Left lung (tissue), 10 donors: ENCODE results near the gene JOSD1. TPM values are rescaled to one million over a fixed set of nuclear protein-coding genes. Genes with fewer than 3 reads are reported as not detected.
A peak's percentile ranks its signal among the peaks of the same experiment; 100 is the strongest.

Source experiments
- ATAC-seq: fragments of 200-7000 bp; cut with Tn5 transposase; one replicate; pipeline ENCODE4 v1.9.1; 2020; ENCODE audit warnings: moderate library complexity
- DNase-seq, 4 donors: peaks; one replicate each; pipeline ENCODE4 v3.0.0-alpha.2; 2013 to 2020
- H3K27ac ChIP-seq, 2 donors: fragments of 200-600 bp; sonication (generic) in 1 of 2; one replicate each; pipeline versions ENCODE4 v1.5.0 to v1.8.0; 2020 to 2021
- H3K27me3 ChIP-seq, 2 donors: fragments of 200-600 bp; sonication (generic) in 1 of 2; one replicate each; pipeline versions ENCODE4 v1.5.0 to v1.8.0; 2020 to 2021
- H3K36me3 ChIP-seq, 2 donors: fragments of 200-600 bp; sonication (generic) in 1 of 2; one replicate each; pipeline versions ENCODE4 v1.5.0 to v1.8.0; 2020 to 2021
- H3K4me1 ChIP-seq, 2 donors: fragments of 200-600 bp; one replicate each; pipeline ENCODE4 v1.8.0; 2021
- H3K4me3 ChIP-seq, 2 donors: fragments of 200-600 bp; sonication (generic) in 1 of 2; one replicate each; pipeline versions ENCODE4 v1.5.0 to v1.8.0; 2020 to 2021; ENCODE audit warnings: mild to moderate bottlenecking in 1 of 2
- H3K9me3 ChIP-seq, 2 donors: fragments of 200-600 bp; sonication (generic) in 1 of 2; one replicate each; pipeline versions ENCODE4 v1.5.0 to v1.8.0; 2020 to 2021
- intact Hi-C, 2 donors: fragments of 100-400 bp; cut with DNase I; formaldehyde crosslinking; loops; one replicate each; pipeline versions ENCODE4 v1.11.2 to v1.14.2; 2022
- polyA plus RNA-seq, 6 donors: library from polyadenylated mRNA; unstranded; fragments of 120-200 nt; gene quantifications; one replicate each; pipeline ENCODE4 v1.2.1, GENCODE V29; 2013; ENCODE audit not compliant: insufficient read length in 6 of 6
- total RNA-seq, 2 donors: library from RNA; stranded (reverse); fragmentation: NEBNext Ultra II Directional; extraction: Animal tissue kit (Norgen Biotek cat#: 25700); gene quantifications; one replicate each; pipeline ENCODE4 v1.2.1, GENCODE V29; 2021
- TF ChIP-seq, protein P1 (sequence below), 2 donors: fragments of 200-600 bp; sonication (generic) in 1 of 2; IDR thresholded peaks; one replicate each; pipeline versions ENCODE4 v1.5.0 to v1.8.0; 2021; ENCODE audit warnings: antibody characterized with exemption in 2 of 2
- donor health status: DM: no; HTN: yes; CAD: no.
- donor health status: DM: no; HTN: no; CAD: no.

Gene JOSD1
- total and polyA plus RNA-seq, 8 donors: 46.2 to 57.3 (median 50.4) TPM

DNA sequence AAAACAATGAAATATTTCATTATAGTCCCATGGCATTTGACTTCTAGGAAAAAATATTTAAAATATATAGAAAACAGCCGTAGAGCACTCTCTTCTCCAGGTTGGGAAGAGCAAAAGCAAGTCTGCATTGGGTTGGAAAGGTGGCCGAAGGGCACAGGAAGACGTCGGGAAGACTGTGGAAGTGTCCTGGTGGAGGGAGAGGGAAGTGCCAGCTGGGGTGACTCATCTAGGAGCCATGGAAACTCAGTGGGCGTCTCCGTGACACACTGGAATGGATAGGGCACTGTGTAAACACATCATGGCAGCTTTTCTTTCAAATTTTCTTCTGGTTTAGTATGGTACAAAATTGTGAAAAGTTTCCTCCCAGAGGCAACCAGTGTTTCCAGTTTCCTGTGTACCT, 17.7 kb upstream of the JOSD1 start:
- ATAC-seq (peak; percentile 96), DNase-seq (peak in 1 of 4 donors; percentile 74)
- intact Hi-C loops: no loop called here
- peak overlapping the region; percentile 44 to 60 for H3K27ac ChIP-seq
- H3K4me1 ChIP-seq: peaks cover 12 to 39% of the 10 kb centered on the region in 2 donors
- peaks cover 0 to 76% of the 10 kb centered on the region in 2 donors for H3K36me3 ChIP-seq
- no peaks in the 10 kb centered on the region for H3K27me3 ChIP-seq
- no peak overlapping the region for H3K4me3 ChIP-seq
- no peaks in the 10 kb centered on the region for H3K9me3 ChIP-seq
- TF ChIP-seq, protein P1, sequence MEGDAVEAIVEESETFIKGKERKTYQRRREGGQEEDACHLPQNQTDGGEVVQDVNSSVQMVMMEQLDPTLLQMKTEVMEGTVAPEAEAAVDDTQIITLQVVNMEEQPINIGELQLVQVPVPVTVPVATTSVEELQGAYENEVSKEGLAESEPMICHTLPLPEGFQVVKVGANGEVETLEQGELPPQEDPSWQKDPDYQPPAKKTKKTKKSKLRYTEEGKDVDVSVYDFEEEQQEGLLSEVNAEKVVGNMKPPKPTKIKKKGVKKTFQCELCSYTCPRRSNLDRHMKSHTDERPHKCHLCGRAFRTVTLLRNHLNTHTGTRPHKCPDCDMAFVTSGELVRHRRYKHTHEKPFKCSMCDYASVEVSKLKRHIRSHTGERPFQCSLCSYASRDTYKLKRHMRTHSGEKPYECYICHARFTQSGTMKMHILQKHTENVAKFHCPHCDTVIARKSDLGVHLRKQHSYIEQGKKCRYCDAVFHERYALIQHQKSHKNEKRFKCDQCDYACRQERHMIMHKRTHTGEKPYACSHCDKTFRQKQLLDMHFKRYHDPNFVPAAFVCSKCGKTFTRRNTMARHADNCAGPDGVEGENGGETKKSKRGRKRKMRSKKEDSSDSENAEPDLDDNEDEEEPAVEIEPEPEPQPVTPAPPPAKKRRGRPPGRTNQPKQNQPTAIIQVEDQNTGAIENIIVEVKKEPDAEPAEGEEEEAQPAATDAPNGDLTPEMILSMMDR (IDR thresholded peaks at IDR 0.05): peak; percentile 58 to 79

DNA sequence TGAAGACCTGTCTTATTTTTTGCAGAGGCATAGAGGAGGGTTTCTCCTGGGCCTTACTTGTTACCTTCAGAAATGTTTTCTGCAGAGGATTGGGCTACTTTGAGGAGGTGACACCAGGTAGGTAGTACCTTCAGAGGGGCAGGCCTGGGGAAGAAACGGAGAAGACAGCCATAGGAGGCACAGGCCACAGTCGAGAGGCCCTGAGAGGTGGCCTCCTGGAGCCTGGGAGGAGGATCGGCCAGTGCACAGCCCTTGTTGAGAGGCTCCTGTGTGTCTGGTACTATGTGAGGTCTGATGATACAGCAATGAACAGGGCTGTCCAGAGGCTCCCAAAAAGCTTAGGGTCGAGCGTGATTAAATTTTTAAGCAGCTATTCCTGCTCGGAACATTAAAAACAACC, 16.5 kb upstream of the JOSD1 start:
- TF ChIP-seq, protein P1 (IDR thresholded peaks at IDR 0.05): no peak
- peaks cover 12 to 51% of the 10 kb centered on the region in 2 donors for H3K4me1 ChIP-seq
- no peak overlapping the region for H3K4me3 ChIP-seq
- H3K36me3 ChIP-seq: peaks cover 0 to 65% of the 10 kb centered on the region in 2 donors
- no peak overlapping the region for H3K27ac ChIP-seq
- intact Hi-C loops: no loop called here
- H3K27me3 ChIP-seq: no peaks in the 10 kb centered on the region
- ATAC-seq: no peak
- no peaks in the 10 kb centered on the region for H3K9me3 ChIP-seq
- no peak for DNase-seq

DNA sequence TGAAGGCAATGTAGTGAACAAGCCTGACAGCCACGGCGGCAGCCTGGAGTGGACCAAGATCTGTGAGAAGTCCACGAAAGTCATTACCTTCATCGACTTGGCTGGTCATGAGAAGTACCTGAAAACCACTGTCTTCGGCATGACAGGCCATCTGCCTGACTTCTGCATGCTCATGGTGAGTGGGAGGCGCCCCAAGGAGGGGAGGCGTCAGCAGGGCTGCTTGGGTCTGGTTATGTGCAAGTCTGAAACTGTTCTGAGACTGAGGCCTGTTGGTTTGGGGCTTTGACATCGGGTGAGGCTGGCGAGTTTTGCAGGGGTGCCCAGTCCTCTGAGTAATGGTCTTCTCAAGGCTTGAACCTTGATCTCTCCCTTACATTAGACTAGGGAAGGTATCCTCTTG, 16.1 kb upstream of the JOSD1 start:
- Histone ChIP-seq H3K4me1 (peaks cover 12 to 55% of the 10 kb centered on the region in 2 donors), H3K36me3 (peaks cover 0 to 60% of the 10 kb centered on the region in 2 donors)

DNA sequence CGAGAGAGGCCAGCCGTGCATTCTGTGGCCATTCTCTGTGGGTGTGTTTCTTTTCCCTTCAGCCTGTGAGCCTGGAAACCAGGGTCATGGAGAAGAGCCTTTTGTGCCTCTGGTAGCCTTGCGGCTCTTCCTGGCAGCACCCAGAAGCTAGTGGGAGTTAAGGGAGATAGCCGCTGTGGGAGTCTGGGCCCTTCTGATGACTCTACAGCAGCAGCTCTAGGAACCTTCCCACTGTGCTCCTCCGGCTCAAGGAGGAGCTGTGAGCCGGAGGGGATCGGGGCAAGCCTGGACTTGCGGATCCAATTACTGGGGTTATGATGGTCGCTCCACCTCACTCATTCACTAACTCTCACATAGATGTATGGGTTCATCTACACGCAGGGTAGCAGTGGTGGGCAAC, 15.5 kb upstream of the JOSD1 start:
- Histone ChIP-seq H3K27me3 (no peaks in the 10 kb centered on the region), H3K36me3 (peaks cover 0 to 55% of the 10 kb centered on the region in 2 donors), H3K4me3 (no peak overlapping the region), H3K9me3 (no peaks in the 10 kb centered on the region), H3K27ac (no peak overlapping the region), H3K4me1 (peaks cover 12 to 59% of the 10 kb centered on the region in 2 donors)
- no peak for DNase-seq
- intact Hi-C loops: no loop called here
- TF ChIP-seq, protein P1 (IDR thresholded peaks at IDR 0.05): no peak
- no peak for ATAC-seq

More for the DNA sequence above, 16.1 kb upstream of the JOSD1 start:
- TF ChIP-seq, protein P1 (IDR thresholded peaks at IDR 0.05): no peak
- no peaks in the 10 kb centered on the region for H3K9me3 ChIP-seq
- DNase-seq: peak in 1 of 4 donors; percentile 43
- intact Hi-C loops: no loop called here
- ATAC-seq: no peak
- H3K4me3 ChIP-seq: no peak overlapping the region
- H3K27me3 ChIP-seq: no peaks in the 10 kb centered on the region
- no peak overlapping the region for H3K27ac ChIP-seq

DNA sequence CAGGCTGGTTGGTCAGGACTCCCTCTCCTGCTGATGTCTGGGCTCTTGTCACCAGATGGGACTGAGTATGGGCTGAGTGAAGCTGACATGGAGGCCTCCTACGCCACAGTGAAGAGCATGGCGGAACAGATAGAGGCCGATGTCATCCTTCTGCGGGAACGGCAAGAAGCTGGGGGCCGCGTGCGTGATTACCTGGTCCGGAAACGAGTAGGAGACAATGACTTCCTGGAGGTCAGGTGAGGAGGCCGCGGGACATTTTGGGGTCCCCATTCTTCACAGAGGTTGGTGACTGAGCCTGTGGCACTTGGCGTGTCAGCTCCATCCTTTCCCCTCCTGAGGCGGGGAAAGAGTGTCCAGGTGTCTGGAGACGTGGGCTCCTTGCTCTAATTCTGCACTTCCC, 15.1 kb upstream of the JOSD1 start:
- no peaks in the 10 kb centered on the region for H3K9me3 ChIP-seq
- ATAC-seq (no peak), DNase-seq (peak in 1 of 4 donors; percentile 39)
- peaks cover 0 to 51% of the 10 kb centered on the region in 2 donors for H3K36me3 ChIP-seq
- intact Hi-C loops: no loop called here
- no peak overlapping the region for H3K4me3 ChIP-seq
- peaks cover 12 to 64% of the 10 kb centered on the region in 2 donors for H3K4me1 ChIP-seq
- TF ChIP-seq, protein P1 (IDR thresholded peaks at IDR 0.05): no peak
- H3K27me3 ChIP-seq: no peaks in the 10 kb centered on the region
- H3K27ac ChIP-seq: no peak overlapping the region
